K562 (cell line): Measurements from ENCODE around the gene HCN3. TPM values are rescaled to one million over a fixed set of nuclear protein-coding genes. Genes with fewer than 3 reads are reported as not detected.

Experiments used
- CEBPZ ChIP-seq: fragments of 150-350 bp; IDR thresholded peaks from 2 replicates; pipeline ENCODE4 v1.6.1; 2014; ENCODE audit warnings: low read depth, mild to moderate bottlenecking, low read length, borderline replicate concordance
- GATAD2A ChIP-seq: fragments of 450-650 bp; IDR thresholded peaks from 2 replicates; pipeline ENCODE4 v1.6.1; 2017
- HMGN3 ChIP-seq: IDR thresholded peaks from 2 replicates; pipeline ENCODE4 v1.6.1; 2011; ENCODE audit warnings: borderline replicate concordance, low read depth, mild to moderate bottlenecking, mixed read lengths, low read length; ENCODE audit not compliant: insufficient read length; ENCODE audit errors: extremely low read depth
- MCM3 ChIP-seq: fragments of 450-650 bp; IDR thresholded peaks from 2 replicates; pipeline ENCODE4 v1.6.1; 2016
- NR3C1 ChIP-seq: sonication (generic); formaldehyde crosslinking; IDR thresholded peaks from 2 replicates; pipeline ENCODE4 v1.8.1; 2022; ENCODE audit warnings: missing genetic modification reagents
- REST ChIP-seq, 2 experiments: fragments of 450-650 bp; formaldehyde crosslinking in 1 of 2; IDR thresholded peaks; 2 replicates each; pipeline versions ENCODE4 v1.4.0 to v1.6.1; 2014 to 2020; ENCODE audit warnings: mild to moderate bottlenecking in 2 of 2, borderline replicate concordance in 1 of 2, low read depth in 1 of 2
- SMARCC2 ChIP-seq: fragments of 450-650 bp; IDR thresholded peaks from 2 replicates; pipeline ENCODE4 v1.6.1; 2017; ENCODE audit warnings: antibody characterized with exemption, moderate library complexity, mild to moderate bottlenecking, low read depth
- SNIP1 ChIP-seq: fragments of 450-650 bp; IDR thresholded peaks from 2 replicates; pipeline ENCODE4 v1.7.1; 2017; ENCODE audit warnings: low read depth, mild to moderate bottlenecking
- TFE3 ChIP-seq: fragments of 450-650 bp; formaldehyde crosslinking; IDR thresholded peaks from 2 replicates; pipeline ENCODE4 v1.4.0; 2020; ENCODE audit warnings: mild to moderate bottlenecking, mixed read lengths
- TGIF2 ChIP-seq: sonication (generic); formaldehyde crosslinking; IDR thresholded peaks from 2 replicates; pipeline ENCODE4 v1.8.1; 2022; ENCODE audit warnings: mild to moderate bottlenecking, missing genetic modification reagents, moderate library complexity
- ZBTB33 ChIP-seq: sonication (generic); formaldehyde crosslinking; IDR thresholded peaks from 2 replicates; pipeline ENCODE4 v1.8.1; 2023; ENCODE audit warnings: mild to moderate bottlenecking, missing genetic modification reagents
- polyA plus RNA-seq, 8 experiments: library from polyadenylated mRNA; depleted of rRNA in 4 of 8; stranded (reverse) in 5 of 8; unstranded in 3 of 8; fragments of >200 nt; fragmentation: Nextera tagmentation in 2 of 8; fragmentation: Illumina TruSeq in 1 of 8; extraction: Ambion mirVana in 2 of 8; extraction: Trizol in 1 of 8; gene quantifications; 2 replicates each; pipeline versions ENCODE4 v1.2.1 to v1.2.3, GENCODE V29; 2011 to 2014; ENCODE audit warnings: inconsistent platforms in 1 of 8, missing spikeins in 1 of 8
- total RNA-seq, 7 experiments: library from RNA; depleted of rRNA in 6 of 7; stranded (reverse); fragments of >200 nt in 6 of 7; fragmentation: Illumina TruSeq in 2 of 7; extraction: Trizol in 2 of 7; gene quantifications; 2 replicates each; pipeline versions ENCODE4 v1.2.1 to v1.2.3, GENCODE V29; 2011 to 2021; ENCODE audit warnings: low replicate concordance in 1 of 7

The HCN3 gene
- total and polyA plus RNA-seq, 9 of the 15 experiments (the other 6 are each of a cell fraction or from before 2014, with no cell fraction given) = 0.91 to 9.7 (median 3.9) TPM

GRCh38 chr1:155261852-155262673, 15.2 kb upstream of the HCN3 start, which contains the start of gene SCAMP3 (continued):
- TF ChIP-seq REST (IDR thresholded peaks at IDR 0.05; ENCODE audit: borderline replicate concordance) (peak; percentile 85), REST (CRISPR knock-in tag; IDR thresholded peaks at IDR 0.05; ENCODE audit: low read depth) (peak; percentile 91), CEBPZ (no peak), SNIP1 (peak; percentile 85), MCM3 (no peak), TFE3 (CRISPR knock-in tag) (peak; percentile 88), GATAD2A (no peak), NR3C1 (CRISPR knock-in tag) (no peak), HMGN3 (peak; percentile 85), SMARCC2 (no peak), ZBTB33 (CRISPR knock-in tag) (no peak), TGIF2 (peak; percentile 86; the same call in 1 of the 2 replicates)
